Measurements from ENCODE around the gene PSMG3.
"Not testable (repeated sequence)": the region's sequence is repeated elsewhere in the genome, so short reads cannot be mapped to it uniquely, and the experiment has no call there.

PSMG3 gene

GRCh38 chr7:1533255-1533546 is 36.6 kb downstream of the PSMG3 start:
- ATAC-seq: no peak
- DNase-seq: no peak

- ATAC-seq (peak; percentile 51), DNase-seq (peak; percentile 63)
Observed at GRCh38 chr7:1532456-1533254, 37.2 kb downstream of the PSMG3 start.

GRCh38 chr7:1531979-1532455 is 37.8 kb downstream of the PSMG3 start:
- no peak for ATAC-seq
- DNase-seq: no peak

- DNase-seq (peak; percentile 43), ATAC-seq (peak; percentile 4)
Observed at GRCh38 chr7:1531263-1531978, 38.4 kb downstream of the PSMG3 start.

- peak; percentile 14 for ATAC-seq
- DNase-seq: no peak
Observed at GRCh38 chr7:1530946-1531262, 38.9 kb downstream of the PSMG3 start.

- no peak for DNase-seq
- no peak for ATAC-seq
Observed at GRCh38 chr7:1529383-1530116, 40.3 kb downstream of the PSMG3 start.

GRCh38 chr7:1526271-1526754 is 43.5 kb downstream of the PSMG3 start:
- ATAC-seq (no peak), DNase-seq (no peak)

GRCh38 chr7:1525409-1525808 is 44.4 kb downstream of the PSMG3 start:
- DNase-seq (no peak), ATAC-seq (no peak)

- DNase-seq (no peak), ATAC-seq (no peak)
Observed at GRCh38 chr7:1523844-1524243, 46.0 kb downstream of the PSMG3 start.

- ATAC-seq (no peak), DNase-seq (no peak)
Observed at GRCh38 chr7:1523208-1523607, 46.6 kb downstream of the PSMG3 start.

- ATAC-seq: no peak
- DNase-seq: no peak
Observed at GRCh38 chr7:1521456-1521855, 48.4 kb downstream of the PSMG3 start.

- ATAC-seq (no peak), DNase-seq (no peak)
Observed at GRCh38 chr7:1520539-1521234, 49.1 kb downstream of the PSMG3 start.

- ATAC-seq, DNase-seq: not testable (repeated sequence)
Observed at GRCh38 chr7:1519322-1519922, 50.4 kb downstream of the PSMG3 start.
